HG02798 (cell line): ENCODE results near the gene C17orf67.

Source experiments
- ATAC-seq: cut with Tn5 transposase; IDR thresholded peaks from one replicate; pipeline ENCODE4 v1.9.1; 2021; ENCODE audit warnings: mild to moderate bottlenecking; ENCODE audit not compliant: unreplicated experiment, poor library complexity

C17orf67 gene, protein sequence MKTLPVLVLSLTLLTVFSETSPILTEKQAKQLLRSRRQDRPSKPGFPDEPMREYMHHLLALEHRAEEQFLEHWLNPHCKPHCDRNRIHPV

DNA sequence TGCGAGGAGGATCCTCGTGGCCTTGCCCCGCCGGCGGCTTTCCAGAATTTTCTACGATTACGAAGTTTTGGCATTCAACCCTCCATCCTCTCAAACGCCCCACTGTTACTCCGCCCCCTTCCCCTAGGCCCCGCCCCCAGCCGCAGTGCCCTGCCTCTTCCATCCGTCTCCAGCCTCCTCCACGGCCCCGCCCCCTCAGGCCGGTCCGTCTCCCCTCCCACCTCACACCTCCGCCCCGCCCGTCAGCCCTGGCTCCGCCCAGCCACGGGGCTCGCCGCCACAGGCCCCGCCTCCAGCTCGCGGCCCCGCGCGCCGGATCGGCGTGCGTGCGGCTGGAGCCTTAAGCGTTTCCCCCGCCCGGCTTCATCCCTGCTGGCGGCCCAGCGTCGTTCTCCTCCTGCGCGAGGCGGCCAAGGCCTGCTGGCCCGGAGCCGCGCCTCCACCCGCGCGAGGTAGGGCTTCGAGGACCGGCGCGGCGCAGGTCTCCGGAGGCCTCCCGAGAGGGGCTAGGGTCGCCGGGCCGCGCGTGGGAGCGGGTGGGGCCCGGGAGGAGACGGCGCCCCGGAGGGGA, at the start of gene C17orf67, which contains the start of gene DGKE:
C17orf67 (minus strand) TSS at position 112 of the 571 bp plus-strand sequence. CDS start 18,110 bp downstream, outside the sequence.
DGKE (plus strand) TSS at position 343 of the 571 bp plus-strand sequence. CDS start 645 bp downstream, outside the sequence.
- ATAC-seq = peak; percentile 81

GRCh38 chr17:56881685-56882295, 48.1 kb upstream of the C17orf67 start:
- no peak for ATAC-seq

DNA sequence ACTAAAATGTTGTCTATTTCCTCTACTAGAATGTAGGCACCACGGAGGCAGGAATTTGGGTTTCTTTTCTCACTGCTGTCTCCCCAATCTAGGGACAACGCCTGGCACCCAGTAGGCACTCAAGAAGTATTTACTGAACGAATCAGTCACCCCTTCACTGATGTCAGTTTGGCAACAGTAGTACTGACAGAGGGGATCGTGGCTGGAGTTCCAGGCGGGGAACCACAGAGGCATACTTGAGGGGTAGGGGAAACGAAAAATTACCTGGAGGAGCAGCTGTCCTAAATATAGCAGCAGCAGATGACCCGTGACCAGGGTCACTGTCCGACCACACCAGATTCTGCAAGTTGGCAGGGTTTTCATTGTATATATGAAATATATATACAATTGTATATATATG, 46.9 kb upstream of the C17orf67 start:
- no peak for ATAC-seq

DNA sequence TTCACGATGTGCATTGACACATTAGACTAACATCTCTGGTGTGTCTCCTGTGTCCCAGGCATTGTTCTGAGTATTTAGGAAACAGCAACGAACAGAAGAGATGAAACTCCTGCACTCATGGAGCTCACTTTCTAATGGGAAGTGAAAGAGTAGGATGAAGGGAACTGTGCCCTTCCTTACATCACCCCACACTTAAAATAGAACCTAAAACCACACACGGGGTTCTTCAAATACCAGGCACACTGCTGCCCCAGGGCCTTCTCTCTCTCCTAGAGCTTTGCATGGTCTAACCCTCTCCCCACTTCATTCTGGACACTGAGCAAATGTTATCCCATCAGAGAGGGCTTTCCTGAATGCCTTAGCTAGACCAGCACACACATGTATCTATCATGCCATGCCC, 46.4 kb upstream of the C17orf67 start:
- no peak for ATAC-seq

DNA sequence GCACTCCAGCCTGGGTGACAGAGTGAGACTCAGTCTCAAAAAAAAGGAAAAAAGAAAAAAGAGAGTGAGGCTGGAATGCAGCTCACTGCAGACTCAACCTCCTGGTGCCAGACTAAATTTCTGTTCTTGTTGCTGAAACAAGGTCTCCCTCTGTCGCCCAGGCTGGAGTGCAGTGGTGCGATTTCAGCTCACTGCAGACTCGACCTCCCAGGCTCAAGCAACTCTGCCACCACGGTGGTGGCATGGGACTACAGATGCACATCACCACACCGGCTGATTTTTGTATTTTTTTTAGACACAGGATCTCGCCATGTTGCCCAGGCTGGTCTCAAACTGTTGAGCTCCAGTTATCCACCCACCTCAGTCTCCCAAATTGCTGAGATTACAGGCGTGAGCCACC, 45.6 kb upstream of the C17orf67 start:
- no peak for ATAC-seq

DNA sequence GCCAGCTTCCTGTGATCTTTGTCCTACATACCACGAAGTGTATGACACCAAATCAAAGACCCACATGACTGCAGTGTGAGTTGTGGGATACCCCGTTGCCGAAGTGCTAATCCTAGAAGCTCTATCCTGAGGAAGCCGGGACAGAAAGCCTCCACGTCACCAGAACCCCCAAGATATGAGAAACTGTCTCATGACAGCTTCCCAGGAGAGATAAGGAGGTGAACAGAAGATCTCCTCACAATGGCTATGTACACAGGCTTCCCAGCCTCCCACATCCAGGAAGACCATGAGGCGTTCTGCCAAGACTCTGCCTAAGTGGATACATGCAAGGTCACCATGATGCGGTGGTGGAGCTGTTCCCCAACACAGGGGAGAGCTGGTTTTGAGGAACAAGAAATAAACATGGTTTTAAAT, 43.1 kb upstream of the C17orf67 start:
- no peak for ATAC-seq

GRCh38 chr17:56870081-56870651, 36.4 kb upstream of the C17orf67 start:
- ATAC-seq = no peak

DNA sequence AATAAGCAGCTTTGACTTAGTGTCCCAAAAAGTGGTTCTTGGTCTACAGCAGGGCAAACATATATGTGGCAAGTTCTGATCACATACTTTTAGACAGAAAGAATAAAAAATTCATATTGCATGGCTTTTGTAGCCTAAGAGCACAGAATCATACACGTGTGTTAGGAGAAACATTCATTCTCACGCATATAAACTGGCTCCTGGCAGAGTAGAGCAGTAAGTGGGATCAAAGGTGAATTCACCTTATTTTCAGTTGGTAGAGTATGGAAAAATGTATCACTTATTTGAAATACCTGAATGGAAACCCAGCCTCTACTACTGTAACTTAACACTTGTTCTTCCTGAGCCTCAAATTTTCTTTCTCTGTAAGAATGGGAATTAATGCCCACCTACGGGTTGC, 35.0 kb upstream of the C17orf67 start:
- ATAC-seq = no peak

DNA sequence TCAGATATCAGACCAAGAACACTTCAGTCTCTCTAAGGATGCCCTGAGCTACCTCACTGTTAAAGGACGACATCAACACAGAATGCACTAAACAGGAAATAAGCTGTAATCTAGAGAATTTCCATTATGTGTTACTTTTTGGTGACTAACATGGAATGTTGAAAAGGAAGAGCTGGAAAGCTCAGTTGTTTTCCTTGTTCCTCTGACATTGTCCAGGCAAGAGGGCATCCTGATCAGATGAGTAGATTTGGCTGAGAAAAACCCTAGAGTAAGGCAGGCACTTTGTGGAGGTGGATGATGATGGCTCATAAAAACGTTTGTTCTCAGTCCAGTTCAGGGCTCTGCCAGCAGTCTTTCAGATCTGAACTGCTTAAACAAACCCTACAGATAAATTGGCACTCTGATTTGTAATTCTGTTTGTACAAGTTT, 34.2 kb upstream of the C17orf67 start:
- no peak for ATAC-seq

- no peak for ATAC-seq
Observed at GRCh38 chr17:56866496-56866895, 32.8 kb upstream of the C17orf67 start.

DNA sequence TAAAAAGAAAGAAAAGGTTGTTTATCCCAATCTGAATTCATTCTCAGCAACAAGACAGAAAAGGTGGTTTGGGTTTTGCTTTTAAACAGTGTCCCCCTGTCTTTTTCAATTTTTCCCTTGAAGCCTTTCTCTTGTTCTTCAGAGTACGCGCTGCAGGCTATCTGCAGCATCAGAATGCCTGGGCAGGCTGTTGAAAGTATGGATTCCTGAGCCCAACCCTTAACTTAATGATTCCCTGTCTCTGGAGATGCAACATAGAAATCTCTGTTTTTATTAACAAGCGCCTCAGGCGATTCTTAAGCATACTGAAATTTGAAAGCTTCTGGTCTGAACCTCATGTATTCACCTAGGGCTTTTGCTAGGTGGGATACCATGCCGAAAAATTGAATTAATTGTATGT, 32.4 kb upstream of the C17orf67 start:
- ATAC-seq = no peak

DNA sequence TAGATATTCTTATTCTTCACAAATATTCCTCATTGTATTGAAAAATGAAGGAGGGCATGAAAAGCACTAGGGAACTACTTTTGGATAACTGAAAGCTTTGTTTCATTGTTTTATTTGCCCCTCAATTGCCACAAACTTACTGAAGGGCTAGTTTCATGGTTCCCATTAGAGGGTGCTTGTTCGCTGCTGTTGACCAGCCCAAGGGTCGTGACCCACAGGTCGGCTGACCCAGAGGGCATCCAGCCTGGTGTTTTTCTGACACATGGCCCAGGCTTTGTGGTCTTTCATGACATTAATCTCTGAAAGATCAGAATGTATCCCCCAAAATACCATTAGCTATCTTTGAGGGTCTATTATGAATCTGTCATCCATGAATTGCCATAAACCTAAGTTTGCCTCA, 30.3 kb upstream of the C17orf67 start:
- no peak for ATAC-seq

GRCh38 chr17:56861899-56862298, 28.2 kb upstream of the C17orf67 start:
- ATAC-seq = no peak

DNA sequence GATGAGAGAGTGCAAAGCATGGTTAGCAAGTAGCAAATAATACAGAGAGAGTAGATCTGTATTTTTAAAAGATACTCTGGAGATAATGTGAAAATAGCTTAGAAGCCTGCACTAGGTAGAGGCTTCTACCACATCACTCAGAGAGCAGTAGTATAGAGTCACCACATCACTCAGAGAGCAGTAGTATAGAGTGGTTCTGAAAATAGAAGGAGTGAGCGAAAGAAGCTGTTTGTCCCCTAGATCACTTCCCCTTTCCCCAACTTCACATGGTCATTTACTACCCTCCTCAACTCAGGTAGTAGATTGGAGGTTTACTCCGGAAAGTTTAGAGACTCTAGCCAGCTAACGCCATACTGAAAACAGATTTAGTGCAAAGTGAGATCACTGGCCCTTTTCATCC, 17.3 kb upstream of the C17orf67 start:
- ATAC-seq = no peak

GRCh38 chr17:56850591-56850990, 16.9 kb upstream of the C17orf67 start:
- ATAC-seq = no peak

DNA sequence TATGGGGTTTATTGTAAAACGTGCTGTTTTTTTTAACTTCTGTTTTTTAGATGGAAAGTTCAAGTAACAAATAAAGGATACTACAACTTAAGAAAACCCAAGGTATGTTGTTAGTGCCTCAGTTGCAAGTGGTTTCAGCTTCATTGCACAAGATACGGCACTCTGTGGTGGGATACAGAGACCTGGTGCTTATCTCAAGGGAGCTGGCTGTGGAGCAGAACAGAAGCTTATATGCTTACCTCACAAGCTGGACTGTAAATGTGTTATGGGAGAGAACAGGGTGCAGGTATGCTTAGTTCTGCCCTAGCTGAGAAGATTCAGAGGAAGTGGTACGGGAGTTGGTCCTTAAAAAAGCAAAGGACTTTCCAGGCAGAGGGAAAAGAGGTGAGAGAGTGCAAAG, 15.4 kb upstream of the C17orf67 start:
- no peak for ATAC-seq

- ATAC-seq = no peak
Observed at GRCh38 chr17:56847106-56847505, 13.4 kb upstream of the C17orf67 start.

GRCh38 chr17:56845934-56846333, 12.2 kb upstream of the C17orf67 start:
- ATAC-seq = peak; percentile 49

DNA sequence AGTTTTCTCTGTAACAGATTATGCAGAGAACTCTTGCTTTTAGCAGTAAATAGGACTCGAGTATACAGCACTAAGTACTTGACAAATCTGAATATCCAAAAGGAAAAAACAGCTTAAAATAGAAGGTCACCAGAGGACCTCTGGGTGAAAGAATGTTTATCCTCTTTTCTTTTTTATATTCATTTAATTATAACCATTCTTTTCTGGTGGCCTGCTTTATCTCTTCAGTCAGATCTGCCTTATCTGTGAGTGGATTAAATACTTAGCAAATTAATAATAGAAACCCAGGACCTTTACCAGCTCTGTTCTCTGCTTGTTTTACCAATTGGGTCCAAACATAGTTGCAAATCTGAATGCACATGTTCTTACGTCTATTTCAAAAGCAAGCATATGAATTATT, 8.9 kb upstream of the C17orf67 start:
- no peak for ATAC-seq

DNA sequence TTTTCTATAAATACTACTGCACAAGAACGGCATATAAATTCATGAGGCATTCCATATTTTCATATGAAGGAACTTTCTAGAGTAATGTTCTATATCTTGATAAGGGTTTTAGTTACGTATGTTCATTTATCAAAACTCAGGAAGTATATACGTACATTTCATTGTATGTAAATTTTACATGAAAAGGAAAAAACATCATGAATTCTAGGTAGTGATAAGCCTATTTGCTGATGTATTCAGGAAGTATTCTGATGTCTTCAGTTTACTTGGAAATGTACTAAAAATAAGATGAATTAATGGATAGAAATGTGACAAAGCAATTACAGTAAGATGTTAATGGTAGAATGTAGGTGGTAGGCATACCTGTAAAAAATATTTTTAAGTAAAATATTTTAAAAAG, 5.0 kb upstream of the C17orf67 start:
- no peak for ATAC-seq

- ATAC-seq = no peak
Observed at GRCh38 chr17:56835264-56835585, 1.5 kb upstream of the C17orf67 start.
